ENCODE measurements around the gene BCL2. TPM values are rescaled to one million over a fixed set of nuclear protein-coding genes. Genes with fewer than 3 reads are reported as not detected.

BCL2 gene
- polyA plus RNA-seq, 1 experiment = 0.35 TPM

- Histone ChIP-seq H3K4me3 (ENCODE audit: low read depth, low read length) (no peak overlapping the region), H3K9me3 (ENCODE audit: control insufficient read depth, insufficient read depth, low read length) (no peaks in the 10 kb centered on the region), H3K27ac (ENCODE audit: low read depth, low read length) (no peak overlapping the region), H3K27me3 (ENCODE audit: control insufficient read depth, insufficient read depth, low read length) (peaks cover 4% of the 10 kb centered on the region)
- DNase-seq (ENCODE audit: low read depth, low spot score) = no peak
- ChIA-PET CTCF (interaction anchor here (0.9 kb wide), 1 partner anchor 845 kb away, joined by 3 read pairs; no protein-coding TSS in a partner anchor), POLR2A (no interaction called here)
- no peak for TF ChIP-seq CTCF (IDR thresholded peaks at IDR 0.05; ENCODE audit: low read depth, low read length)
Observed at GRCh38 chr18:63271148-63271547, 48.4 kb downstream of the BCL2 start.

- CTCF ChIA-PET = no interaction called here
- no peaks in the 10 kb centered on the region for H3K9me3 ChIP-seq (ENCODE audit: control insufficient read depth, insufficient read depth, low read length)
- POLR2A ChIA-PET = no interaction called here
- H3K27me3 ChIP-seq (ENCODE audit: control insufficient read depth, insufficient read depth, low read length) = peaks cover 2% of the 10 kb centered on the region
- DNase-seq (ENCODE audit: low read depth, low spot score) = no peak
- H3K27ac ChIP-seq (ENCODE audit: low read depth, low read length) = no peak overlapping the region
- H3K4me3 ChIP-seq (ENCODE audit: low read depth, low read length) = no peak overlapping the region
- TF ChIP-seq CTCF (IDR thresholded peaks at IDR 0.05; ENCODE audit: low read depth, low read length) = no peak
Observed at GRCh38 chr18:63267975-63268721, 51.4 kb downstream of the BCL2 start.

- CTCF ChIA-PET = no interaction called here
- POLR2A ChIA-PET = no interaction called here
- no peak overlapping the region for H3K27ac ChIP-seq (ENCODE audit: low read depth, low read length)
- no peak for TF ChIP-seq CTCF (IDR thresholded peaks at IDR 0.05; ENCODE audit: low read depth, low read length)
- no peak overlapping the region for H3K4me3 ChIP-seq (ENCODE audit: low read depth, low read length)
- H3K9me3 ChIP-seq (ENCODE audit: control insufficient read depth, insufficient read depth, low read length) = no peaks in the 10 kb centered on the region
- no peak for DNase-seq (ENCODE audit: low read depth, low spot score)
- peaks cover 6% of the 10 kb centered on the region for H3K27me3 ChIP-seq (ENCODE audit: control insufficient read depth, insufficient read depth, low read length)
Observed at GRCh38 chr18:63266888-63267790, 52.4 kb downstream of the BCL2 start.

GRCh38 chr18:63265326-63265725, 54.2 kb downstream of the BCL2 start:
- TF ChIP-seq CTCF (IDR thresholded peaks at IDR 0.05; ENCODE audit: low read depth, low read length) = no peak
- no peak overlapping the region for H3K4me3 ChIP-seq (ENCODE audit: low read depth, low read length)
- H3K27ac ChIP-seq (ENCODE audit: low read depth, low read length) = no peak overlapping the region
- ChIA-PET POLR2A (no interaction called here), CTCF (no interaction called here)
- H3K27me3 ChIP-seq (ENCODE audit: control insufficient read depth, insufficient read depth, low read length) = peaks cover 10% of the 10 kb centered on the region
- no peaks in the 10 kb centered on the region for H3K9me3 ChIP-seq (ENCODE audit: control insufficient read depth, insufficient read depth, low read length)
- no peak for DNase-seq (ENCODE audit: low read depth, low spot score)

- ChIA-PET CTCF (no interaction called here), POLR2A (no interaction called here)
- H3K4me3 ChIP-seq (ENCODE audit: low read depth, low read length) = no peak overlapping the region
- no peaks in the 10 kb centered on the region for H3K9me3 ChIP-seq (ENCODE audit: control insufficient read depth, insufficient read depth, low read length)
- H3K27ac ChIP-seq (ENCODE audit: low read depth, low read length) = no peak overlapping the region
- peaks cover 10% of the 10 kb centered on the region for H3K27me3 ChIP-seq (ENCODE audit: control insufficient read depth, insufficient read depth, low read length)
- no peak for TF ChIP-seq CTCF (IDR thresholded peaks at IDR 0.05; ENCODE audit: low read depth, low read length)
- no peak for DNase-seq (ENCODE audit: low read depth, low spot score)
Observed at GRCh38 chr18:63264871-63265270, 54.7 kb downstream of the BCL2 start.

Data from AG04450 (cell line).